Osteoblast (primary cell): ENCODE measurements around the gene MBP. TPM values are rescaled to one million over a fixed set of nuclear protein-coding genes. Genes with fewer than 3 reads are reported as not detected.
A peak's percentile ranks its signal among the peaks of the same experiment; 100 is the strongest.

ENCODE experiments used
- DNase-seq: peaks from one replicate; pipeline ENCODE4 v3.0.0; 2011; ENCODE audit warnings: low spot score, mixed read lengths; ENCODE audit not compliant: insufficient read length; ENCODE audit errors: missing footprints
- H2AFZ ChIP-seq: 2 replicates; pipeline ENCODE4 v1.6.0; 2011; ENCODE audit warnings: mild to moderate bottlenecking, low read length
- H3K27ac ChIP-seq: 2 replicates; pipeline ENCODE4 v1.5.1; 2011; ENCODE audit warnings: mild to moderate bottlenecking, low read depth, low read length, moderate library complexity
- H3K27me3 ChIP-seq: 2 replicates; pipeline ENCODE4 v1.6.0; 2012; ENCODE audit warnings: mild to moderate bottlenecking, control low read depth, inconsistent platforms, low read length, moderate library complexity; ENCODE audit not compliant: insufficient read depth
- H3K36me3 ChIP-seq: 2 replicates; pipeline ENCODE4 v1.5.1; 2011; ENCODE audit warnings: mild to moderate bottlenecking, low read length, control low read depth, moderate library complexity; ENCODE audit not compliant: insufficient read depth
- H3K4me1 ChIP-seq: 2 replicates; pipeline ENCODE4 v1.5.1; 2011; ENCODE audit warnings: mild to moderate bottlenecking, low read length, control low read depth, moderate library complexity; ENCODE audit not compliant: insufficient read depth
- H3K4me2 ChIP-seq: 2 replicates; pipeline ENCODE4 v1.6.0; 2011; ENCODE audit warnings: mild to moderate bottlenecking, low read length; ENCODE audit not compliant: insufficient read depth
- H3K4me3 ChIP-seq: fragments of 200-600 bp; sonication (generic); 3 replicates; pipeline ENCODE4 v1.5.1; 2012; ENCODE audit warnings: mild to moderate bottlenecking, low read length, inconsistent platforms; ENCODE audit not compliant: insufficient read depth
- H3K79me2 ChIP-seq: 2 replicates; pipeline ENCODE4 v1.6.0; 2012; ENCODE audit warnings: mild to moderate bottlenecking, low read length, control low read depth, inconsistent platforms; ENCODE audit not compliant: insufficient read depth
- H3K9me3 ChIP-seq: 2 replicates; pipeline ENCODE4 v1.5.1; 2011; ENCODE audit warnings: low read depth, low read length, control low read depth
- H4K20me1 ChIP-seq: 2 replicates; pipeline ENCODE4 v1.6.0; 2012; ENCODE audit warnings: mild to moderate bottlenecking, low read length, control low read depth; ENCODE audit not compliant: insufficient read depth
- CTCF ChIP-seq: IDR thresholded peaks from 2 replicates; pipeline ENCODE4 v1.5.1; 2011; ENCODE audit warnings: mild to moderate bottlenecking, low read depth, low read length, moderate library complexity; ENCODE audit errors: extremely low read depth
- total RNA-seq: library from RNA; depleted of rRNA; stranded (reverse); fragments of >200 nt; gene quantifications from 2 replicates; pipeline ENCODE4 v1.2.3, GENCODE V29; 2012

MBP gene
- total RNA-seq, 1 donor: 2.2 TPM

GRCh38 chr18:77089723-77090285 lies 42.8 kb downstream of the MBP start:
- no peak overlapping the region for H3K4me3 ChIP-seq
- no peak overlapping the region for H2AFZ ChIP-seq
- peaks cover 2% of the 10 kb centered on the region for H3K27me3 ChIP-seq
- no peaks in the 10 kb centered on the region for H4K20me1 ChIP-seq
- TF ChIP-seq CTCF: no peak
- no peak overlapping the region for H3K4me2 ChIP-seq
- no peaks in the 10 kb centered on the region for H3K36me3 ChIP-seq
- H3K9me3 ChIP-seq: no peaks in the 10 kb centered on the region
- H3K4me1 ChIP-seq: peaks cover 7% of the 10 kb centered on the region
- H3K27ac ChIP-seq: no peak overlapping the region
- H3K79me2 ChIP-seq: no peaks in the 10 kb centered on the region
- no peak for DNase-seq

GRCh38 chr18:77088963-77089722 lies 43.4 kb downstream of the MBP start:
- no peak overlapping the region for H2AFZ ChIP-seq
- no peak for DNase-seq
- H3K27ac ChIP-seq: no peak overlapping the region
- TF ChIP-seq CTCF: no peak
- H3K36me3 ChIP-seq: no peaks in the 10 kb centered on the region
- H3K9me3 ChIP-seq: no peaks in the 10 kb centered on the region
- H4K20me1 ChIP-seq: no peaks in the 10 kb centered on the region
- H3K4me2 ChIP-seq: no peak overlapping the region
- no peaks in the 10 kb centered on the region for H3K79me2 ChIP-seq
- peaks cover 7% of the 10 kb centered on the region for H3K4me1 ChIP-seq
- no peaks in the 10 kb centered on the region for H3K27me3 ChIP-seq
- no peak overlapping the region for H3K4me3 ChIP-seq

- Histone ChIP-seq H3K27me3 (no peaks in the 10 kb centered on the region), H3K79me2 (no peaks in the 10 kb centered on the region), H3K27ac (no peak overlapping the region), H3K9me3 (no peaks in the 10 kb centered on the region), H3K36me3 (no peaks in the 10 kb centered on the region), H2AFZ (peak overlapping the region; percentile 31), H3K4me3 (peak overlapping the region; percentile 59), H3K4me1 (peaks cover 7% of the 10 kb centered on the region), H4K20me1 (no peaks in the 10 kb centered on the region), H3K4me2 (peak overlapping the region; percentile 67)
- peak; percentile 92 for DNase-seq
- no peak for TF ChIP-seq CTCF
Observed at GRCh38 chr18:77087393-77088141, 45.0 kb downstream of the MBP start.
